ENCODE data around the gene SPTBN1.

DNA sequence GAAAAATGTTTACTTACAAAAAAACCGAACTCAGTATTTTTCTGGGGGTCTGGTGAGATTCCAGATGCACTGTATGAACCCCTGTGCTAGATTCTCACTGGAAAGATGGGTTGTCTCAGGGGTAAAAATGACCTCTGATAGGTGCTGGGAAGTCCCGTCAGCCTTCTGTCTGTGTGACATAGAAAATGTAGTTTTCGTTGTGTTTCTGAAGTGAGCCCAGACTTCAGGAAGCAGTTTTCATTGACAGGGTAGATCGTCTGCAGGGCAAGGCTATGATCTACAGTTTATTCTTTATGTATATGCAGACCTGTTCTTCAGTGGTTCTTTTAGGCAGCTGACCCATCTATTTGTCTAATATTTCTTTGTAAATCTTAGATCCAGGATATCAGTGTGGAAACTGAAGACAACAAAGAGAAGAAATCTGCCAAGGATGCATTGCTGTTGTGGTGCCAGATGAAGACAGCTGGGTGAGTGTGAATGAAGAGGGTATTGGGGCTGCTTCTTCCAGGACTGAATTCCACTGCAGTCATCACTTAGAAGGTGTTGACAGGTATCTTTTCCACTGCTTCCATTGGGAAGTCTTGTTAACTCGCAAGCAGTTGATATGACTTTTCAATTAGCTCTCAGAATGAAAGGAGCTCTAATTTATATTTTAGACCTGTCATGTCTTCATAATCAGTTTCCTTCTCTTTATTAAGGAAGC is 159.9 kb downstream of the SPTBN1 start:
- TF ChIP-seq, protein P1, sequence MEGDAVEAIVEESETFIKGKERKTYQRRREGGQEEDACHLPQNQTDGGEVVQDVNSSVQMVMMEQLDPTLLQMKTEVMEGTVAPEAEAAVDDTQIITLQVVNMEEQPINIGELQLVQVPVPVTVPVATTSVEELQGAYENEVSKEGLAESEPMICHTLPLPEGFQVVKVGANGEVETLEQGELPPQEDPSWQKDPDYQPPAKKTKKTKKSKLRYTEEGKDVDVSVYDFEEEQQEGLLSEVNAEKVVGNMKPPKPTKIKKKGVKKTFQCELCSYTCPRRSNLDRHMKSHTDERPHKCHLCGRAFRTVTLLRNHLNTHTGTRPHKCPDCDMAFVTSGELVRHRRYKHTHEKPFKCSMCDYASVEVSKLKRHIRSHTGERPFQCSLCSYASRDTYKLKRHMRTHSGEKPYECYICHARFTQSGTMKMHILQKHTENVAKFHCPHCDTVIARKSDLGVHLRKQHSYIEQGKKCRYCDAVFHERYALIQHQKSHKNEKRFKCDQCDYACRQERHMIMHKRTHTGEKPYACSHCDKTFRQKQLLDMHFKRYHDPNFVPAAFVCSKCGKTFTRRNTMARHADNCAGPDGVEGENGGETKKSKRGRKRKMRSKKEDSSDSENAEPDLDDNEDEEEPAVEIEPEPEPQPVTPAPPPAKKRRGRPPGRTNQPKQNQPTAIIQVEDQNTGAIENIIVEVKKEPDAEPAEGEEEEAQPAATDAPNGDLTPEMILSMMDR (IDR thresholded peaks at IDR 0.05; ENCODE audit: low read length) = no peak
- TF ChIP-seq EZH2 (IDR thresholded peaks at IDR 0.05; ENCODE audit: borderline replicate concordance, low read length) = no peak

Data from OCI-LY1 (cell line).